ENCODE results near the gene NT5C2.

DNA sequence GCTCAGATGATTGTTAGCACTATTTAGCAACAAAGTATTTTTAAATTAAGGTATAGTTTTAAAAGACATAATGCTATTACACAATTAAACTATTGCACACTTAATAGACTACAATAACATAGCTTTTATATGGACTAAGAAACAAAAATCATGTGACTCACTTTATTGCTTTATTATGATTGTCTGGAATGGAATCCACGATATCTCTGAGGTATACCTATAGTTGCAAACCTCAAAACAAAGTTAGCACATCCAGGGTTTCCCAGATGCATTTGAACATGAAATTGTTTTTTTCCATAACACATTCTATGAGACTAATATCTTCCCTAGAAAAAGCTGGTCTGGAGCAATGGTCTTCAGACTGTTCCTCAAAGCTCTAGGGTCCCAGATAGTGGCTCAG, 34.3 kb upstream of the NT5C2 start:
- TF ChIP-seq, protein P1, sequence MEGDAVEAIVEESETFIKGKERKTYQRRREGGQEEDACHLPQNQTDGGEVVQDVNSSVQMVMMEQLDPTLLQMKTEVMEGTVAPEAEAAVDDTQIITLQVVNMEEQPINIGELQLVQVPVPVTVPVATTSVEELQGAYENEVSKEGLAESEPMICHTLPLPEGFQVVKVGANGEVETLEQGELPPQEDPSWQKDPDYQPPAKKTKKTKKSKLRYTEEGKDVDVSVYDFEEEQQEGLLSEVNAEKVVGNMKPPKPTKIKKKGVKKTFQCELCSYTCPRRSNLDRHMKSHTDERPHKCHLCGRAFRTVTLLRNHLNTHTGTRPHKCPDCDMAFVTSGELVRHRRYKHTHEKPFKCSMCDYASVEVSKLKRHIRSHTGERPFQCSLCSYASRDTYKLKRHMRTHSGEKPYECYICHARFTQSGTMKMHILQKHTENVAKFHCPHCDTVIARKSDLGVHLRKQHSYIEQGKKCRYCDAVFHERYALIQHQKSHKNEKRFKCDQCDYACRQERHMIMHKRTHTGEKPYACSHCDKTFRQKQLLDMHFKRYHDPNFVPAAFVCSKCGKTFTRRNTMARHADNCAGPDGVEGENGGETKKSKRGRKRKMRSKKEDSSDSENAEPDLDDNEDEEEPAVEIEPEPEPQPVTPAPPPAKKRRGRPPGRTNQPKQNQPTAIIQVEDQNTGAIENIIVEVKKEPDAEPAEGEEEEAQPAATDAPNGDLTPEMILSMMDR (IDR thresholded peaks at IDR 0.05; ENCODE audit: borderline replicate concordance, extremely low read depth, low read length, poor library complexity, severe bottlenecking): no peak
- TF ChIP-seq EZH2 (IDR thresholded peaks at IDR 0.05; ENCODE audit: borderline replicate concordance, low read depth, low read length, severe bottlenecking): no peak

Data from DND-41 (cell line).